Large intestine (tissue), 3 donors: ENCODE data around the gene ERI2. TPM values are rescaled to one million over a fixed set of nuclear protein-coding genes. Genes with fewer than 3 reads are reported as not detected.
A peak's percentile ranks its signal among the peaks of the same experiment; 100 is the strongest.

Experiments used
- DNase-seq, 2 donors: peaks; one replicate each; pipeline versions ENCODE4 v3.0.0 to v3.0.0-alpha.2; 2013
- H3K27ac ChIP-seq: one replicate; pipeline ENCODE4 v1.5.1; 2013; ENCODE audit warnings: low read length
- H3K27me3 ChIP-seq: 2 replicates; pipeline ENCODE4 v1.6.1; 2013; ENCODE audit warnings: low read length; ENCODE audit not compliant: control insufficient read depth, insufficient read depth
- H3K36me3 ChIP-seq: 2 replicates; pipeline ENCODE4 v1.6.1; 2013; ENCODE audit warnings: low read length; ENCODE audit not compliant: control insufficient read depth, insufficient read depth
- H3K4me1 ChIP-seq: one replicate; pipeline ENCODE4 v1.6.1; 2013; ENCODE audit warnings: low read length; ENCODE audit not compliant: control insufficient read depth, insufficient read depth
- H3K4me3 ChIP-seq: one replicate; pipeline ENCODE4 v1.5.1; 2013; ENCODE audit warnings: low read length
- H3K9me3 ChIP-seq: one replicate; pipeline ENCODE4 v1.6.1; 2013; ENCODE audit warnings: mild to moderate bottlenecking, low read depth, low read length, moderate library complexity; ENCODE audit not compliant: control insufficient read depth
- WGBS: methylation state at CpG from one replicate; pipeline ENCODE4 v1.1.5; 2013; ENCODE audit warnings: low lambda C conversion rate; ENCODE audit not compliant: insufficient coverage; 5-methylcytosine and 5-hydroxymethylcytosine counted together
- polyA plus RNA-seq: library from polyadenylated mRNA; unstranded; fragments of 120-200 nt; gene quantifications from one replicate; pipeline ENCODE4 v1.2.1, GENCODE V29; 2013

Gene ERI2
- polyA plus RNA-seq, 1 donor: 35.8 TPM

GRCh38 chr16:20753727-20754126 is 52.5 kb downstream of the ERI2 start:
- no peaks in the 10 kb centered on the region for H3K9me3 ChIP-seq
- 50% methylated on average over 1 of the region's 1 CpG for WGBS
- no peaks in the 10 kb centered on the region for H3K36me3 ChIP-seq
- DNase-seq: no peak
- H3K27me3 ChIP-seq: no peaks in the 10 kb centered on the region
- H3K27ac ChIP-seq: no peak overlapping the region
- no peak overlapping the region for H3K4me3 ChIP-seq
- H3K4me1 ChIP-seq: no peaks in the 10 kb centered on the region

- no peaks in the 10 kb centered on the region for H3K9me3 ChIP-seq
- DNase-seq: no peak
- H3K4me3 ChIP-seq: no peak overlapping the region
- H3K4me1 ChIP-seq: no peaks in the 10 kb centered on the region
- no CpG with 5 or more reads among the region's 1 CpG for WGBS
- H3K36me3 ChIP-seq: no peaks in the 10 kb centered on the region
- H3K27me3 ChIP-seq: no peaks in the 10 kb centered on the region
- no peak overlapping the region for H3K27ac ChIP-seq
Observed at GRCh38 chr16:20750558-20750957, 55.7 kb downstream of the ERI2 start.

- H3K4me1 ChIP-seq: no peaks in the 10 kb centered on the region
- no CpG with 5 or more reads among the region's 1 CpG for WGBS
- H3K4me3 ChIP-seq: no peak overlapping the region
- H3K27ac ChIP-seq: no peak overlapping the region
- H3K36me3 ChIP-seq: no peaks in the 10 kb centered on the region
- no peaks in the 10 kb centered on the region for H3K27me3 ChIP-seq
- DNase-seq: no peak
- H3K9me3 ChIP-seq: no peaks in the 10 kb centered on the region
Observed at GRCh38 chr16:20749474-20749873, 56.8 kb downstream of the ERI2 start.

- Histone ChIP-seq H3K36me3 (no peaks in the 10 kb centered on the region), H3K27ac (no peak overlapping the region), H3K4me1 (no peaks in the 10 kb centered on the region), H3K4me3 (no peak overlapping the region), H3K27me3 (no peaks in the 10 kb centered on the region), H3K9me3 (no peaks in the 10 kb centered on the region)
- DNase-seq: peak in 1 of 2 donors; percentile 54
- WGBS: 64% methylated on average over 2 of the region's 4 CpGs
Observed at GRCh38 chr16:20747030-20747816, 59.0 kb downstream of the ERI2 start.

GRCh38 chr16:20746461-20746860 is 59.8 kb downstream of the ERI2 start:
- H3K27me3 ChIP-seq: no peaks in the 10 kb centered on the region
- DNase-seq: no peak
- WGBS: 87% methylated on average over 2 of the region's 3 CpGs
- no peaks in the 10 kb centered on the region for H3K36me3 ChIP-seq
- no peak overlapping the region for H3K27ac ChIP-seq
- no peaks in the 10 kb centered on the region for H3K4me1 ChIP-seq
- H3K9me3 ChIP-seq: no peaks in the 10 kb centered on the region
- H3K4me3 ChIP-seq: no peak overlapping the region

Other genes with a start within 250 kb of the ERI2 start
- 1.4 TPM for gene ACSM2B, start 230.1 kb downstream of the ERI2 start, polyA plus RNA-seq
- 0.10 TPM for gene ACSM1, start 108.8 kb downstream of the ERI2 start, polyA plus RNA-seq
- 49.4 TPM for gene THUMPD1, start 64.7 kb downstream of the ERI2 start, polyA plus RNA-seq
- gene ACSM3, start 42.5 kb downstream of the ERI2 start, polyA plus RNA-seq: 14.6 TPM
- gene REXO5, start 55 bp upstream of the ERI2 start, polyA plus RNA-seq: 6.7 TPM
- 18.3 TPM for gene DCUN1D3, start 93.9 kb upstream of the ERI2 start, polyA plus RNA-seq
- gene LYRM1, start 94.3 kb upstream of the ERI2 start, polyA plus RNA-seq: 72.6 TPM